Thyroid gland (tissue), 4 donors: ENCODE data around the gene OBSCN.

Experiments used
- CTCF ChIP-seq, 6 experiments: fragments of 200-600 bp in 3 of 6; fragments of 450-650 bp in 3 of 6; sonication (generic) in 3 of 6; IDR thresholded peaks; one replicate each; pipeline ENCODE4 v1.5.1; 2016 to 2019; ENCODE audit warnings: antibody characterized with exemption in 6 of 6, mild to moderate bottlenecking in 2 of 6, inconsistent platforms in 1 of 6, moderate library complexity in 1 of 6
- POLR2A ChIP-seq, 2 donors: fragments of 450-650 bp; IDR thresholded peaks; one replicate each; pipeline ENCODE4 v1.6.1; 2017; ENCODE audit warnings: antibody characterized with exemption in 2 of 2, mild to moderate bottlenecking in 2 of 2, moderate library complexity in 1 of 2

DNA sequence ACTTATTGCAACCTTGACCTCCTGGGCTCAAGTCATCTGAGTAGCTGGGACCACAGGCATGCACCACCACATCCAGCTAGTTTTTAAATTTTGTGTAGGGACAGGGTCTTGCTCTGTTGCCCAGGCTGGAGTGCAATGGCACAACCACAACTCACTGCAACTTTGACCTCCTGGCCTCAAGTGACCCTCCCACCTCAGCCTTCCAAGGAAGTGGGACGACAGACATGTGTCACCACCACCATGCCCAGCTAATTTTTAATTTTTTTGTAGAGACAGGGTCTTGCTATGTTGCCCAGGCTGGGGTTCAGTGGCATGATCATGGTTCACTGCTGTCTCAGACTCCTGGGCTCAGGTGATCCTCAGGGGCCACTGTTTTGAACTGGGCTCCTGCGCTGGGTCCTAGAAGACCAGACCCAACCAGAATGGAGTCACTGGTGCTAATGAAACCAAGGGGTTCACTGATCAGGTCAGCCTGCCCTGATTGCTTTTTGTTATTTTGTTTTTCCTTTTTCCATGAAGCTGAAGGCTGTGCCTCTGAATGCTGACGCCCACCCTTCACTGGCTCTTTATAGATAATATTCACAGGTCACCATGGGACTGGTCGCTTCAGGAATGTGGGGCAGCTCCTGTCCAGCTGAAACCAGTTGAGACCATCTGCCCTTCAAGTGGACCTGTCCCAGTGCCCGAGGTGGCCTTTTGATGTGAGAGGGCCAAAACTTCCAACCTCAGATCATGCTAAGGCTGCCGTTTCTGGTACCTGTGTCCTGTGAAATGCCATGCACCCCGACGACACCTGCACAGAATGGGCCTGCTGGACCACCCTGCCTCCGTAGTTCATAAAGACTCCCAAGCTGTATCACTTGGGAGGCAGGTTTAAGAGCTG is 203.9 kb downstream of the OBSCN start:
- TF ChIP-seq POLR2A (IDR thresholded peaks at IDR 0.05) (no peak), CTCF (IDR thresholded peaks at IDR 0.05) (no peak)
